ENCODE measurements around the gene FYN. TPM values are rescaled to one million over a fixed set of nuclear protein-coding genes. Genes with fewer than 3 reads are reported as not detected.
"Not testable (repeated sequence)": the region's sequence is repeated elsewhere in the genome, so short reads cannot be mapped to it uniquely, and the experiment has no call there.

FYN gene
- total RNA-seq, 1 donor from 2014 or later: 319 TPM

DNA sequence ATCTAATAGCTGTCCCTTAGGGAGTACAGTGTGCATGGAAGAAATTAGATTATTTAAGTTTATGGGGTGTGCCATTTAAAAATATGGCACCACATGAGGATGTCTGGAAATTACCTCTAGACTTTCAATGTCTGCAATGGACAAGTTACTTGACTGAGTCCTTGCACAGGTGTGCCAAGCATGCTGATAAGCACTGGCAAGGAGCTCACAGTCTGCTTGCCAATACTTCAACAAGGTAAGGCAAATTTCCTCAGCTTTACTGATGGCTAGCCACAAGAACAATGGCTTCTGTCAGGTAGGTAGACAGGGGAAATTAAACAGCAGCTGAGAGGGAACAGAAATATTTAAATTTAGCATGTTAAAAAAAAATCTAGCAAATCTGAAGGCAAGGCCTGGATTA is 176.4 kb downstream of the FYN start:
- FAIRE-seq (no peak), DNase-seq (ENCODE audit: low spot score in 2 of 2) (no peak)

DNA sequence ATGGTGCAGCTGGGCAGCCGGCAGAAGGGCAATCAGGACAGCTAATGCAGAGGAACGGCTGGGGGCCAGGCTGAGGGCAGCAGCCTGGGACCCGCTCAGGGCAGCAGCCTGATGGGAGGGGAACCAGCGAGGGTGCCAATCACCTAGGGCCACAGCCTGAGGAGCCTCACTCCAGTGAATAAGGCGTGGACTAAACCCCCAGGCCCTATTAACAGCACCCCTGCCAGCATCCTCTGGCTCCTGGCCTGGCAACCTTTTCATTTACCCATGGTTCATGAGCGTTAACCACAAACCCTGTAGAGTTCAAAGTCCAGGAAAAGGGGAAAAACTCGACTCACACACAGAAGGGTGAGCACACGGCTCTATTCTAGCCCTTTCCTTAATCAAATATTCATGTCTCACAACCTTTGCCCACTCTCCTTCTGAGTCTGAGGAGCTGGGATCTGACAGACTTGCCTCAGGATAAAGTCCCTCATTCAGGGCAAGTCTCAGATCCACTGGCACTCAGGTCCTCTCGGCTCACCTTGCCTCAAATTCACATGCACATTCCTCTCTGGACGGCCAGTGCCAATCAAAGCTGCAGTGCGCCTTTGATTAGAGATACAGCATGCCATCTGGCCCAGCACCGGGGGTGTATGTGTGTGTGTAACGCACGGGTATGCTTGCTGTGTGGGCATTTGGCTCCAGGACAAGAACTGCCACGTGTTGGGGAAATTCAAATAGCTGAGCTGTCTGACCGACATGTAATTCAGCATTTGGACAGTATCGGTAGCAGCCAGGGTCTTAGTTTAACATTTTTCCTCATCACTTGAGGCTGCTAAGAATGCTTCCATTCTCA is 180.7 kb downstream of the FYN start:
- FAIRE-seq: no peak
- DNase-seq (ENCODE audit: low spot score in 2 of 2): peak in 1 of 2 donors; percentile 46

DNA sequence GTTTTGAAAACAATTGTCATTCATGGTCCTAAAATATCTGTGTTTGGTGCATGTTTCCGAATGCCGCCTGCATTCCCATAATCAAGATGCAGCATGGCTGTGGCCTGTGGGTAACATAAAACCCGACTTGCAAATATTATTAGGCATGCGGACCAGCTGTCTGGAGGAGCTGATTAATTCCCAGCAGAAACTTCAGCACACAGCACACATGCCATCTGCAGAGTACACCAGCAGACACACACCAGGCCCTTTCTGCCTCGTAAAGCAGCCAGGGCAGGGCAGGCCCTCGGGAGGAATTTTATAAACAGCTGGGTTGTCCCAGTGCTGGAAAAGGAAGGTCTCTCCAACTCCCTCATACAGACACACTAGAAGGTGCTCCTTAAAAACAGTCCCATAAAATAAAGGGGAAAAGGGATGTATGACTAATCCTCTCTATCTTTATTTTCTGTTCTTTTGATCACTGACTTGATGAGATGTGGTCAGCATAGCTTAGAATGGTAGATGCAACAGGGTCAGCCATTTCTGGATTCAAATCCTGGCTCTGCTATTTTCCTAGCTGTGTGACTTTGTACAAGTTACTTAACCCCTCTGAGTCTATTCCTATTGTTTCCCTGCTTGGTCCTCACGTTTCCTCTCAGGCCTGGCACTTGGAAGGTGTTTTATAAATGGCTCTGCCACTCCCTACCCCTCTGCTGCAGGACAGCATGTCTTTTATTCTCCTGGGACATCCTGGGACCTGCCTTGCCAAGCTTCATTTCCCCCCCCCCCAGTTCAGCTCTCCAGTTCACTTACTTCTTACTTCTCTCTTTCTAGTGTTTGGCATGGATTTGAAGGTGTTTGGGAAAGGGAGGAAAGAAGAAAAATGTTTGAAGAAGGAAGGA is 181.7 kb downstream of the FYN start:
- DNase-seq (ENCODE audit: low spot score in 2 of 2): no peak

DNA sequence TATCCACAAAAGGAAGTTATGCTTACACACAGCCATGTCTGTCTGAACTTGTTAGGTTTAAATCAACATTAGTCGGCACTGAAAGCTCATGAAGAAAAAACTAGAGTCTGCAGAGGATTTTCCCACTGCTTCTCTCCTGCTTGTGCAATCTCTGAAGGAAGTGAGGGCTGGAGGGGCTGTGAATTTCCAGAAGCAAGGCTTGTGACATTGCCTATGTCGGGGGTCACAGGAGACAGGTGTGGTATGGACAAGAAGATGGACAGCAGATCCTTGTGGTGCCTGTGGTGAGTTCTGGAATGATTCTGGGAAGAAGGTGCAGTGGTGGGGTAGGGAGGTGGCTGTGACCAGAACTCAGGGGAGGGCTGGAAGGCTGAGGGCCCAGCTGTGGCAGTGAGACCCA is 183.3 kb downstream of the FYN start:
- FAIRE-seq: no peak

More for the DNA sequence above, 181.7 kb downstream of the FYN start:
- FAIRE-seq: no peak

DNA sequence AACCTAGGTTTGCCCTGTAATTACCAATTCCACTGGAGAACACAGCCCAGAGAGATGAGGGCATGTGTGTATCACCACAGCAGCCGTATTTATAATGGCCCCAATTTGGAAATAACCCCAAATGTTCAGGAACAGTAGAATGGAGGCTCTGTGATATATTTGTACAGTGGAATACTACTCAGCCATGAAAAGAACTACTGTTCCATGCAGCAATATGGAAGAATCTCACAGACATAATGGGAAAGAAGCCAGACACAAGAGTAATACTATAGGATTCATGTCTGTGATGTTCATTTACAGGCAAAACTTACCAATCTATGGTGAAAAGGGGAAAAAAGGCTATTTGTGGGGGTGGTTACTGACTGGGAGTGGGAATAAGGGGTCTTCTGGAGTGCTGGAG is 183.8 kb downstream of the FYN start:
- FAIRE-seq (no peak), DNase-seq (ENCODE audit: low spot score in 2 of 2) (no peak)

More for the DNA sequence above, 183.3 kb downstream of the FYN start:
- DNase-seq (ENCODE audit: low spot score in 2 of 2): no peak

DNA sequence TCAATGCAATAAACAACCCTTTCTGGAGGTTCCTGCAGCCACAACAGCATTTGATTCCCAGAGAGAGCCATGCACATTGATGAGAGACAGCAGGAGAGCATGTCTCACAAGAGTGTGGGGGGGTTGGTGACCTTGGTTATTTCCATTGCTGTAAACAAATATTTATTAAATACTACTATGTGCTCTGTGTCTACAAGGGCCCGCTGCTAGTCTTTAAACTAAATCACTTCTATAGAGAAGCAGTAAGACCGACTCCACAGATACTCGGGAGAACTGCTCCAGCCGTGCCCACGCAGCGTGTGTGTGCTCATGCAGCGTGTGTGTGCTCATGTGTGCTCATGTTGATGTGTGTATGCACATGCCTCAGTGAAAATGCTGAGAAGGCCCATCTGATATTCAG is 184.9 kb downstream of the FYN start:
- no peak for DNase-seq (ENCODE audit: low spot score in 2 of 2)
- no peak for FAIRE-seq

DNA sequence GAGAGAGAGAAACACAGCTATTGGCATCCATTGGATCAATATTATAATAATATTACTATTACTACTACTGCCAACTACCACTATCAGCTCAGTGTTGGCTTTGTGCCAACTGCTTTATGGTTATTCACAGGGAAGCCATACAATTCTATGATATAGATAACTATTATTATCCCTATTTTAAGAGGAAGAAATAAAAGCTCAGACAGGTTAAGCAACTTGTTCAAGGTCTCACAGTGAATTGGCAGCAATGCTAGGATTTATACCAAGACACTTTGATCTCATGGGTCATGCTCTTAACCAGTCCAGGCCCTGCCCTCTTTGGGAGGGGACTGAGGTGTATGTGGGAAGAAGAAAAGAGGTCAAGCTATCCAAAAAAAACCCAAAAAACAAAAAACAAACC is 185.6 kb downstream of the FYN start:
- FAIRE-seq: no peak
- DNase-seq (ENCODE audit: low spot score in 2 of 2): no peak

DNA sequence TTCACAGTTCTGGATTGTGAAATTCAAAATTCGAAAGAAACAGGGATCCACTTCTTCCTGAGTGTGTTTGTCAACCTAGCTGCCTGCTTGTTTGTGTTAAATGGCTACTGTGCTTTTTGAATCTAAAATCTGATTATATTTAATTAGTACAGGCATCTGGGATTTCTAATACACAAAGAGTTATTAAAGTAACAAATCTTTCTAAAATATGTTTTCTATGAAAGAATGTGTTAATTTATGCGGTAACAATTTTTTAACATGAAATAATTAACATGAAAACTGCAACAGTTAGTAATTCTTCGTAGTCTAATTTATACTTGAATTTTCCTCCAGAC is 186.4 kb downstream of the FYN start:
- DNase-seq (ENCODE audit: low spot score in 2 of 2) (no peak), FAIRE-seq (no peak)

DNA sequence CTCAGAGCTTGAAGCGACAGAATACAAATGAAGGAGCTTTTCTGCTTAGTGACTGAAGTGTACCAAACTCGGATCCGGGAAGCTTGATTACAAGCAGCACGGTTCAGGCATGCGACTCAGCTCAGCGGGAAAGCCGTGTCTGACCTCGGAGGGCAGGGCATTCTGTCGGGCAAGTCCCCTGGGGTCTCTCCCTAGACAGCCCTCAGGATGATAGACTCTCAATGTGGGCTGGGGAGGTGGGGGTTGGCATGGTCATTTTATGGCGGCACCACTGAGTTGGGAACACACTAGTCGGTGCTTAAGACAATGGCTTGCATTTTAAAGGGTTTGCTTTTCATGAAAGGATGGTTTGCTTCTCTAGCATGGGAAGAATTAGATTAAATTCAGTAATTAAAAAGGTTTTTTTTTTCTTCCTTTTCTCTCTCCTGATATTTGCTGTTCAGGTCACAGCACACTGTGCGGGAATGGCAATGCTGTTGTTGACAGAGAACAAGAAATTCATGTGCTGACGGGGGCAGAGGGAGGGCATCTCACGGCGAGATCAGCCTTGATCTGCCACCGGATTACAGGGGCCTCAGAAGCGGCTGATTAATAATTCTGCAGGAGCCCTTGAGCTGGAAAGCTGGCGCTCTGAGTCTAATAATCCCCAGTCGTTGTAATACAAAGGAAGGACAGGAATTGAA is 186.9 kb downstream of the FYN start:
- FAIRE-seq (no peak), DNase-seq (ENCODE audit: low spot score in 2 of 2) (no peak)

DNA sequence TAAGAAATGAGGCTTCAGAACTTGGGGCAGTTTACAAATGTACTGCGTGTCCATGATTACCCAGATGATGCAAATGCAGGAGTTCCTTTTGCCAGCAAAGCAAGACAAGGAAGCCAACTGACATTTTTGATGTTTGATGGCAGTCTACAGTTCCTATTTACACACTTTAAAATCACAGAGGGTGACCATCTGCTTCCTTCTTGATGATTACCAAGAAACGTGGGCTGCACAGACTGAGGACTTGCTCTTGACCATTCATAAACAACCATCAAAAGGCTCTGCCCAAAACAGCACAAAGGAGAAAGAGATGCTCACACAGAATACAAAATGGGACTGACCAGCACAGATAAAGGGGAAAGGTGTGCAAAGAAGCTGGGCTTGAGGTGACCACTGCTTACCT is 187.7 kb downstream of the FYN start:
- FAIRE-seq: no peak
- no peak for DNase-seq (ENCODE audit: low spot score in 2 of 2)

DNA sequence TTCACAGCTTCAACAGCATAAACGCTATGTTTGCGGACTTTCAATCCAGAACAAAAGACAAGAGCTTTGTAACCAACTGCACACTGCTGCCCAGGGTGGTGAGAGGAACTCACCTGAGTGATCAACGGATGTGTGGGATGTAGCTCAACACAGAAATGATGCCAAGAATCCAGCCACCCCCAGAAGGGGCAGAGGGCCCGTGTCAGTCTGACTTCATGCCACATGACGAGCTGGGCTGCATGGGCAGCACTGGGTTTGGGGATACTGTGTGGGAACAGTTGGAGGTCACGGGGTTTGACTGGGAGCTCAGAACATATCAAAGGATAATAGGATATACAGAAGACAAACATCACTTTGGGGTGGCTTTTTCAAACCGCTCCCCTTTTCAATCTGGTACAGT is 188.2 kb downstream of the FYN start:
- no peak for DNase-seq (ENCODE audit: low spot score in 2 of 2)
- FAIRE-seq: no peak

DNA sequence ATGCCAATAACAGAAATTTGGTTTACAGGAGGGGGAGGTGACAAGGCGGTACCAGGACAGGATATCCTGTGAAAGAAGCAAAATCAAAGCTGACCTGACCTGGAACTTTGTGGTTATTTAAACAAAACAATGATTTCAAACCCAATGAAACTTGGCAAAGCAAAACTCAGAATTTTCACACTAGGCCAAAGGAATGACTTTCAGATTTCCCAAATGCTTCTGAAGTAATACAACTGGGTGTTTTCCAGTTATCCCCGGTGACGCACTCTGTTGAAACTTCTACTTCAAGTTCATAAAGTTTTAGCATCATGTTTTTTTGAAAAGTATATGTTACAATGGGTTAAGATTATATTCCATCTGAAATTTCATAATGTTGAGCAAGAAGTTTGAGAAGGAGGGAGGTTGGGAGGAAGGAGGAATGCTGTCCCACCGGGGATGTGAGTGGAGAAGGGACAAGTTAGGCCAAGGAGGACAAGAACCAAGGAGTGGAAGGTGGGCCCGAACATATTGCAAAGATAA is 189.4 kb downstream of the FYN start:
- FAIRE-seq: no peak

DNA sequence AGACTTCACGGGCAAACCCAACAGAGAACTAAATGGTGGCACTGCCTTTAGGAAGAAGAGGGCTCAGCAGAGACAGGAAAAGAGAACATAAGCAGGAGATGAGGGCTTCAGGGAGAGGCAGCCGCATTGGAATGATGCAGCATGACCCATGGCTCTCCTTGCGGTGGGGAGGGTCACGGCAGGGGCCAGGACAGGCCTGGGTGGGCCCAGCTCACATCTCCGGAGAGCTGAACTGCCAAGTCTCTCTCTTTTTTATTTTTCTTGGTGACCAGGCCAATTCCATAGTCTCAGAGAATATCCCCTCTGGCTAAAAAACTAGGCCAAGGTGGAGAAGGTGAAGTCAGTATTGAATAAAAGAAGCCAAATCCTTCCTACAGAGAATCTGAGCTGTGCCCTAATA is 190.1 kb downstream of the FYN start:
- DNase-seq (ENCODE audit: low spot score in 2 of 2) (no peak), FAIRE-seq (no peak)

More for the DNA sequence above, 189.4 kb downstream of the FYN start:
- DNase-seq (ENCODE audit: low spot score in 2 of 2): no peak

DNA sequence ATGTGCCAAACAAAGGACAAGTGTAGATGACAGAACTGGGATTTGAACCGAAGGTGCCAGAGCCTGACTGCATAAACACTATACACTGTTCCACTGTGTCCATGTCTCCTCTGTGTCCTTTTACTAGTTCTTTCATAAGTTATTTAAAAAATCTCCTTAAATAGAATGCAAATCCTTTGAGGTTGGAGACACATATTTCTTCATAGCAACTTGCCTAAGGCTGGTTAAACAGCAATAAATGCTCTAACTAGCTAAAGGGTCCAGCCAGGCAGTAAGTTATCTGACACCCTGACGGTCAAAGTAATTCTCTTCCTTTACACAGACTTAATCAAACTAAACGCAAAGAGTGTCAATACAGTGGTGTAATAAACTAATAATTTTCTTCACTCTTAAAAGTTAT is 191.4 kb downstream of the FYN start:
- FAIRE-seq: no peak
- DNase-seq (ENCODE audit: low spot score in 2 of 2): no peak

DNA sequence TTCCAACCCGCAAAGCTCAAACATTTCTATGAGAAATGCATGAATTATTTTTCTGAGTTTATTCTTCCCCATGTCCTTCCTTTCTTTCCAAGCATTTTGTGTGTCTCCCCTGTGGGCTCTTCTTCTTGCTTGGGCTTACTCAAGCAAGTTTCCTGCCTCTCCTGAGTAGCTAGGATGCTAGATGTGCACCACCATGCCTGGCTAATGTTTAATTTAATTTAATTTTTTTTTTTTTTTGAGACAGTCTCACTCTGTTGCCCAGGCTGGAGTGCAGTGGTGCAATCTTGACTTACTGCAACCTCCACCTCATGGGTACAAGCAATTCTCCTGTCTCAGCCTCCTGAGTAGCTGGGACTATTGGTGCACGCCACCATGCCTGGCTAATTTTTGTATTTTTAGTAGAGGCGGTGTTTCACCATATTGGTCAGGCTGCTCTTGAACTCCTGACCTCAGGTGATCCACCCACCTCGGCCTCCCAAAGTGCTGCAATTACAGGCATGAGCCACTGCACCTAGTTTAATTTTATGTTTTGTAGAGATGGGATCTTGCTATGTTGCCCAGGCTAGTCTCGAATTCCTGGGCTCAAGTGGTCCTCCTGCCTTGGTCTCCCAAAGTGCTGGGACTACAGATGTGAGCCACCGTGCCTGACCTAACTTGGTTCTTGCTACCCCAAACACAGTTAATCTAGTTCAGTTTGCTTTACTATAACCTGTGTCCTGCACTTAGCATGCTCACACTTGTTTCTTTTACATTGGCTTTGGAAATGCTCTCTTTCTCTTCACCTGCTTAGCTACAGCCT is 192.2 kb downstream of the FYN start:
- FAIRE-seq; DNase-seq (ENCODE audit: low spot score in 2 of 2): not testable (repeated sequence)

DNA sequence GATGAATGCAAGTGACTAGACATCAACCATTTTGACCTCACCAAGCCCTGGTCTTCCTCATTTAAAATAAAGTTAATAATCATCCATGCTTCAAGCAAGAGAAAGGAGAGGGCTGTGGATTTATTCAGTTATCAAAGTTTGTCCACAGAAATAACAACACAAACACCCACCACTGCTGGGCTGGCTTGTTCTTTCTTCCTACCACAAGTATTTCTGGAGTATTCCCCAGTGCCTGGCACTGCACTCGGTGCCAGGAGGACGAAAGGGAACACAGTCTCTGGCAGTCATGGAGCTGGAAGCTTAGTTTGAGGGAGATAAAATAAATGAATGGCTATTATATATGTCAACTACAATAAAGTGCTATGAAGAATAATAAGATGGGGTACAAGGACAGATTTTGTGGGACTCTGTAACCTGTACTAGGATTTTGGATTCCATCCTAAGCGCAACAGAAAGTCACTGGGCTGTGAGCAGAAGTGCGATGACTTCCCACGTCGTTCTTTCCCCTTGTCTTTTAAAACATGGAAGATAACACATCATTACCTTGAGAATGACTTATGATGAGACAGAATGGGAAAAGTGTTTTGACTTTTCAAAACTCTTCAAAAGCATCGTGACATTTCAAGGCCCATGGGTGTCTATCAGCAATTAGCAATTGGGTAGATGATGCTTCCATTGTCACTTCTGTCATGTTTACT is 193.1 kb downstream of the FYN start:
- DNase-seq (ENCODE audit: low spot score in 2 of 2) (no peak), FAIRE-seq (no peak)

DNA sequence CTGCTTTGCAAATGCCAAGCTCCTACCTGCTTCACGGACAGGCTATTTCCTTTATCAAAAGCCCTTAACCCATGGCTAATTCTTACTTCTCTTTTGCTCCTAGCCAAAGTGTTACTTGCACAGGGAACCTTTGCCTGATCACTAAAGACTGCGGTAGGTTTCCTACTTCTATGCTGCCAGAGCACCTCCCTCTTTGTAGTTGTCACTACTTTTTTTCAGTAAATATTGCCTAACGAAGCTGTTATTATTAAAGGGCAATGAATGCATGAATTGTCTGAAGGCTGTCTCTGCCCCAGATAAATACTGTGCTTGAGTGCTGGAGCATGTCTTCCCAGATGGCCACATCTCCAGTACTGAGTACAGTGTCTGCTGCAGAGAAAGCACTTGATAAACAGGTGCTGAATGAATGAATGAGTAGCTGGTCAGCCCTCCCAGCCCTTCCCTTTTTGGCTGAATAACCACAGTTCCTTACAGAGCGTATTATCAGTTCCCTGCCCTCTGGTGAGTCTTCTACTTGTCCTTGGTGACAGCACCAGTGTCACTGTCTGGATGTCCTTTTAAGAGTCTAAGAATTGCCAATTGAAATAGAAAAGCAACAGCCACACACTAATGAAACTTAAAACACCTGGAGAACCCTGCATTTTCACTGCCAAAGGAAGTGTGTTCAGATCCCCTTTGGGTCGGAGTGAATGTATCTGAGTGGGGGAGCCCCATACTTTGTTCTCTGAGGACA is 194.0 kb downstream of the FYN start:
- no peak for FAIRE-seq
- no peak for DNase-seq (ENCODE audit: low spot score in 2 of 2)

DNA sequence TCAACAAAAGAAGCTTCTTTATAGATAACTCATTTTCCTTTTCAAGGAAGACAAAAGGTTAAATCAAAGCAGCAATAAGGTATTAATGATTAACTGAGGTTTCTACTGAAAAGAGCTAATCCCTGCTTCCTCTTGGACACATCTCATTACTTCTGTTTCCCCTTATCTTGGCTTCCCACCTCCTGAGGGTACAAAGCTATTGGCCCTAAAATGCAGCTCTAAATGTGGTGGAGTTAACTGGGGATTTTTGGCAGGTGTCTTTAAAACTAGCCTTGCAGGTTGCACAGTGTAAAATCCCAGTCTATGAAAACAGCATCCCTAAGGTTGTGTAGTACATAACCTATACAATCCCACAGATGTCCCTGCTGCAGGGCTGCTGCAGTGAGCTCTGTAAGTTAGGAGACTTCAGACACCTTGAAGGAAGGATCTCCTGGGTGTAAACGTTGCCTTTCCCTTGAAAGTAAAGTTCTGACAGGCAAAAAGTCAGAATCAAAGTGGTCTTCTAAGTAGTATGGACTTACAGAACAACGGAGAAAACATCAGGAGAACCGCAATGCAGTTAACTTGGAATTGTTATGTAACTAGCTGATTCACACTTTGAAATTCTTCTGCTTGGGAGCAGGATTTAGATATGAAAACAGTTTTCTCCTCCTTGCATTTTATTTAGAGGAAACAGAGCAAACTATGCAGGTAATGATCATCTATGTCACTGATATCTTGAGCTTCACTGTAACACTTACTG is 195.8 kb downstream of the FYN start:
- DNase-seq (ENCODE audit: low spot score in 2 of 2) (no peak), FAIRE-seq (no peak)
